ENCODE data around the gene SRP68. TPM values are rescaled to one million over a fixed set of nuclear protein-coding genes. Genes with fewer than 3 reads are reported as not detected.

Gene SRP68
- total RNA-seq (2014; rRNA removed; shearing (Covaris generic)), result 21.3 and 23.9 TPM in 2 replicates

- peak; percentile 89 for DNase-seq (ENCODE audit: low spot score)
These were observed at the start of gene SRP68 for GRCh38 chr17:76072148-76072858. Gene SRP68, minus strand, starts transcription at chr17:76072517. Its CDS starts 26 bp downstream, at chr17:76072491.

DNA sequence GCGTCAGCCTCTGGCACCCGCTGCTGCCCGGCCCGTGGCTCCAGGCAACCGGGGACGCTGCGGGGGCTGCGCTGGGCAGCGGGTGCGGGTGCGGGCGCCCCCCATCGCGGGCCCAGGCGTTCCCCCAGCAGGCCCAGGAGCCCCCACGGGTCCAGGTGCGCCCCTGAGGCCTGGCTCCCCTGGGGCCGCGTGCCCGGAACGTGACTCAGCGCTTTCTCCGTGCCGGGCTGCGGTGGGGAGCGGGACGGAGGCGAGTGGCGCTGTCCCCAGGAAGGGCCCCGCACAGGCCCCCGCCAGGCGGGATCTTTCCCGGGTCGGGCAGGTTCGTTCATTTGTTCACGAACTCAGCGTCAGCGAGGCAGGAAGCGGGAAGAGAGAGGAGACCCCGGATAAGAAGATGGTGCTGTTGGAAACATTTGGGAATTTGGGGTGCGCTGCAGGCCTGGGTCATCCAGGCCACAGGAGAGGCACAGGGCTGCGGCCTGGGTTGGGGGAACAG, 49.7 kb upstream of the SRP68 start:
- DNase-seq (ENCODE audit: low spot score), result no peak

- no peak for DNase-seq (ENCODE audit: low spot score)
These were observed 48.3 kb upstream of the SRP68 start for GRCh38 chr17:76120658-76121008.

- no peak for DNase-seq (ENCODE audit: low spot score)
These were observed 47.4 kb upstream of the SRP68 start for GRCh38 chr17:76119409-76120371.

- no peak for DNase-seq (ENCODE audit: low spot score)
These were observed 42.9 kb upstream of the SRP68 start for GRCh38 chr17:76115138-76115754.

- DNase-seq (ENCODE audit: low spot score), result no peak
These were observed 39.6 kb upstream of the SRP68 start for GRCh38 chr17:76111956-76112355.

DNA sequence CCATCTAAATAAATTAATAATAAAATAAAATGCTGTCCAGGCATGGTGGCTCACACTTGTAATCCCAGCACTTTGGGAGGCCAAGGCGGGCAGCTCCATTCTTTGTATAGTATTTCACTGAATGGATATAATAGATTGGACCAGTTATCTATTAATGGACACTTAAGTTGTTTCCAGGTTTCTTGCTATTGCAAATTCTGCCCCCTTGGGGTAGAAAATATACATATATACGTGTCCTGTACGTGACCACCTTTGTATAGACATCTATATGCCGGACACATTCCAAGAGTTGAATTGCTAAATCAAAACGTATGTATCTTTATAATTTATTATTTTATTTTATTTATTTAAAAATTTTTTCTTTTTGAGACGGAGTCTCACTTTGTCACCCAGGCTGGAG, 35.2 kb upstream of the SRP68 start:
- DNase-seq (ENCODE audit: low spot score), result peak; percentile 35

DNA sequence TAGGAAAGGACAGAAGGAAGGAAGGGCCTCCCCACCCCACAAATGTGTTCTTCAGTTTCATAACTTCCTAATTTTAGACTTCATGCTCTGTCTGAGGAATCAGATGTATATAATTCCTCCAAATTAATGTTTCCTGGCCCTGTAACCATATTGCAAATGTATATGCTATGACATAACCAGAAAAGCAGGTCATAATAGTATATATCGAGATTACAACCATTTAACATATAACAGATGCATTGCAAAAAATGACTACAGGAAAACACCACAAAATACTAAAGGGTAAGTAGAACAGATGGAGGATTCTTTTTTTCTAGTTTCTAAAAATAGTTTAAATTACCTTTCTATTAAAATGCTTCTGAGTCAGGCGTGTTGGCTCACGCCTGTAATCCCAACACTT, 34.4 kb upstream of the SRP68 start:
- DNase-seq (ENCODE audit: low spot score), result no peak

- DNase-seq (ENCODE audit: low spot score), result no peak
These were observed 32.5 kb upstream of the SRP68 start for GRCh38 chr17:76104896-76105231.

- DNase-seq (ENCODE audit: low spot score), result no peak
These were observed 32.0 kb upstream of the SRP68 start for GRCh38 chr17:76104140-76104895.

DNA sequence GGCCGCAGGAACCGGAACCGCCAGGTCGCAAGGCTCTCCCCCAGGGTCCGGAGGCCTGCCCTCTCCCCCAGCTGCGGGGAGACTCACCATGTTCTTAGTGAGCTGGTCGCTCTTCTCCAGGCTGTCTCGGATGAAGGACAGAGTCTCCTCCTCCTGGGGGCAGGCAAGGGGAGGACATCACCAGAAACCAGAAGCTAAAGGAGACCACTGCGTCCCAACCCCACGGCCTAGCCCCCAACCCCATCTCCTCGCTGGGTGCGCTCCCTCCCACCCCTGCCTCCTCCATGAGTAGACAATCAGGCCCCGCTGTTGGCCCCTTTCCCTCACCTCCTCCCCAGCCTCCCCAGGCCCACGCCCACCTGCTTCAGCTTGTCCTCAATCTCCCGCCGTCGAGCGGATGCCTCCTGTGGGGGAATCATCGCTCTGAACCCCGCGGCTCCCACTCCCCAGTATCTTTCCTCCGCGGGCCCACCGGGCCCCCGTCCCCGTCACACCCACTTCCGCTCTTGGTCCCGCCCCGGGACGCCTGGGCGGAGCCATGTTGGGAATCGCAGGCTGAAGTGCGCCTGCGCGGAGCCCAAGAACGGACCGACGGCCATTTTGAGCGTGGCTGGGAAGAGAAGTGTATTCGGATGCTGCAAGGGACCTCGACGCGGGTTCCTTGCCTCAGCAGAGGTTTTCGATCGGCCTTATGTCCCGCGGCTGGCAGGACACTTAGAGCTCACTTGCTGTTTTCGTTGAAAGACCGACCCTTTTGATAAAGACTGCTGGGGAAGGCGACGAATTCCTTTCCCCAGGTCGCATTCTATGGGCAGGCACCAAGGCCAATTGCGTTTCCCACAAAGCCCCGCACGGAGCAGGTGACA, 31.2 kb upstream of the SRP68 start, which contains the start of gene EXOC7:
TSS of gene EXOC7 (minus strand) at position 514 of the 866 bp plus-strand sequence. CDS start at position 419, 95 bp downstream.
- peak; percentile 91 for DNase-seq (ENCODE audit: low spot score)

GRCh38 chr17:76102944-76103273, 30.6 kb upstream of the SRP68 start:
- no peak for DNase-seq (ENCODE audit: low spot score)

DNA sequence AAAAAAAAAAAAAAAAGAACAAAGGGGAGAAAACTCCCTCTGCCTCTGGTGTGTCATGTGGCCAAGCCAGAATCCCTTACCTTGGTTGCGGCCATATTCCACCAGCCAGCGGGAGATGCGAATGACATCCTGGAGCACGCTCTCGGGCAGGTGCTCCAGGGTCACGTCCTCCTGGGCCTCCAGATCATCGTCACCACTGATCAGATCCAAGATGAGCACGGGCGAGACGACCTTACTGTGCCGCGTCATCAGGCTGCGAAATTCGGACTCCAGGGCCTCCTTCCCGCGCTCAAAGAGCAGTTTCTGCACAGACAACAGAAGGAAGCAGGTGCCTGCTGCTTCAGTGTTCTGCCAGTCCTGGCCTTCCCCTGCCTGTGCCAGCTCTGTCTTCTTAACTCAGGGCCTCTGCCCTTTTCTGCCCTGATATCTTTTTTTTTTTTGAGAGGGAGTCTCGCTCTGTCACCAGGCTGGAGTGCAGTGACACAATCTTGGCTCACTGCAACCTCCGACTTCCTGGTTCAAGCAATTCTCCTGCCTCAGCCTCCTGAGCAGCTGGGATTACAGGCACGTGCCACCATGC, 25.5 kb upstream of the SRP68 start:
- no peak for DNase-seq (ENCODE audit: low spot score)

DNA sequence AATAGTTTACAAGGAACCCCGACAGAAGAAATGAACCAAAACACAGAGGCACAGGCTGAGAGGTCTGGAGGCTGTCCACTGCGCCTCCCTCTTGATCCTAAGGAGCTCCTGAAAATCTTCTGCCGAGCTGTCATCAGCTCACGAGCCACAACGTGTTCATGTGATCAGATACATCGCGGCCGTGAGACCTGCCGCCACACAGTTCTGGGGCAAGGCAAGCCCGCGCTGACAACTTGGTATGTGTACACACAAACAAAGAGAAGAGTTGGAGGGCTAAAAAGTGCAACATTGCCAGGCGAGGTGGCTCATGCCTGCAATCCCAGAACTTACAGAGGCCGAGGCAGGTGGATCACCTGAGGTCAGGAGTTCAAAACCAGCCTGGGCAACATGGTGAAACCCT, 23.6 kb upstream of the SRP68 start:
- DNase-seq (ENCODE audit: low spot score), result no peak

DNA sequence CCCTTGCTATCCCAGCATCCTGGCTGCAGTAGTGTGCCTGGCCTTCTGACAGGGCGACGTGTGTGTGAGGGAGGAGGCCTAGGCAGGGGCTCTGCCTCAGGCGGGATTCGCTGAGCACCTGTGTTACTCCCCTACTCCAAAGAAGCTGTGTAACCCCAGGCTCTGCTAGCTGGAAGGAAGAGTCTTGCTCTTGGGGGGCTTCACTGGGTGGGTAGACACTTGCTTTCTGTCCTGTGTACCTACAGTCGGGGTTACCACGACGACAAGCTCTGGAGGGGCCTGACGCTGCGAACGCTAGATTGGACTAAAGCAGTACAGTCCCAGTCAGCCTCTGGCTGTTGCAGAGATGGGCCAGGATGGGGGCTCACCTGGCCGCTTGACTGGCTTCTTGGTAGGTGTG, 21.7 kb upstream of the SRP68 start:
- no peak for DNase-seq (ENCODE audit: low spot score)

DNA sequence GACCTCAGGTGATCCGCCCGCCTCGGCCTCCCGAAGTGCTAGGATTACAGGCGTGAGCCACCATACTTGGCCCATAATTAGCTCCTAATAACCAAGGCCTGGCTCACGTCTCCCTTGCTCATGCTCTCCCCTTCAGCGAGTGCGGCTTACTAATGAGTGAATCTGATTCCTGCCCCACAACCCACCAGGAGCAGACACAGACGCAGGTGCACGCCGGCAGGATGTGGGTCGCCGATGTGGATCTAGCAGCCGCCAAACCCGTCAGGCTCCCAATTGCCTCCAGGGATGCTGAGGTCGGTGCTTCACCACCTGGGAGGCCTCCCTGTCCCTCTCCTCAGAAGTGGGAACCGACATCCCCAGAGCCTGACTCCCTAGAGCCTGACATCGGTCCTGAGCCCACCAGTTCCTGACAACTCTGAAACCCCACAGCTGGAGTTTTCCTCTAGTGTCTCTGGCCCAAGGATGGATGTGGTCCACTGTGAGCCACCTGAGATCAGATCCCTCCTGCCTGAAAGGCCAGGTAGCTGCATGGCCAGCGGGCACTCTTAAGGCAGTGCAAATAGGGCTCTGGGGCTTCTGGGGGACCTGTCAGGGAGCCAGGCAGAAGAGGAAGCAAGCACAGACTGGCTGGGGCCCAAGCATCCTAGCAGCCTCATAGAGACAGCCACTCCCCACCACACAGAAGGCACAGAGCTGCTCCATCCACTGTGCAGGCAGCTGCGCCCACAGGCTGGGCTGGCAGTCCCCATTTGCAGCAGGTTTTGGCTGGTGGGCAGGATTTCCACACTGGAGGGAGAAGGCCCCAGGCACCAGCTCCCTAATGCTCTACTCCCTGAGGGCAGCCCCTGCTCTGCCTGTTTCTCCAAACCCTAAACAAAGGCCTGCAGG, 20.5 kb upstream of the SRP68 start:
- DNase-seq (ENCODE audit: low spot score), result no peak

DNA sequence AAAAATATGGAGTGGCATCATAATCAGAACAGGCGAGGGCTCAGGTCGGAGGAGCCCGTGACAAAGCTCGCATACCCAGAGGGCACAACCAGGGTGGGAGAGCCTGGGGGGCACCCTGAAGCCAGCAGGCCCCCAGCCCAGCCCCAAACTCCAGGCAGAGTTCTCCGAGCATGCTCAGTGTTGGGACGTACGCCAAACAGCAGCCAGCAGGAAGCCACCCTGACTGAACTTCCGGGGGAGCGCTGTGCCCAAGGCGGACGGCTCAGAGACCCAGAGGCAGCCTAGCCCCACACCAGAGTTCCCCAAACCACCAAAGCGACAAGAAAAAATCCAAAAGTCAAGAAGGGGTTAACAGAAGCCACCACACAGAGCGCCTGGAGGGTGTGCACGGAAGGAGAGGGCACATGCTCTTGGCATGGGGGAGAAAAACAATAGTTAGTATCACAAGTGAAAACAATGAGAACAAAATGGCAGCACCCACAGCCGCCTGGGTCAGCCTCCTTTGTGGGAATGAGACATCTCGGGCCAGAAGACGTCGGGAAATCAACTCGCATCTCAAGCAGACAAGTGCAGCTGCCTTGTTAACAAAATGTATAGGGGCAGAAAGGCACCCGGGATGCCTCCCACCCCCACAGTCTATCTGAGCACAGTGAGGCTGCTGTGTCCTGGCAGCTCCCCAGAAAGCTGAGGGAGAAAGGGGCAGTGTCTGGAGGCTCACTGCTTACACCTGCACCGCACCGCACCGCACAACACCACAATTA, 19.4 kb upstream of the SRP68 start:
- DNase-seq (ENCODE audit: low spot score), result no peak

DNA sequence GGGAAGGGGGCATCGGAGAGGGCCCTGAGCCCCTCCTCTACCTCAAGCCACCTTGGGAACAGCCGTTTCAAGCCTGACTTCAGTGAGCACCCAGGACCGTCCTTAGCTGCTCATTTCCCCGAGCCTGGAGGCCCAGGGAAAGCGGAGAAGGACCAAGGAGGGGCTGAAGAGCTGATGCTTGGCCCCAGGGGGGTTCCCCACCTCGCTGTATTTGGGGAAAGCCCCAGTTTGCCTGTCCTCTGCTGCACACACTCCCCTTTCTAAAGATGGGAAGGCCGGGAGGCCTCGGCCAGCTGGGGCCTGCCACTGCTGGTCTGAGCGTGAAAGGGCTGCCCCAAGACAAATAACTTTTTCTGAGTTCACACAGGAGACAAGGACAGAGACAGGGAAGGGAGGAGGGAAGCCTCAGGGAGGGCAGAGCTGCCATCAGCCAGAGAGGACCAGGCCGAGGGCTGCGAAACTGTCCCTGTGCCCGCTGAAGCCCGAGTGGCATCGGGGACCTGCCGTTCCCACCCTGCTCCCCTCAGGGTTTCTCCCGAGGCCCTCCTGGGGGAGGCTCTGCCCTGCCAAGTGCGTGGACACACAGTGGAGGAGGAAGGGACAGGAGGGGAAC, 18.3 kb upstream of the SRP68 start:
- no peak for DNase-seq (ENCODE audit: low spot score)

All from HT-29 (cell line).